Uterus (tissue), 4 donors: ENCODE data around the gene BCAM. TPM values are rescaled to one million over a fixed set of nuclear protein-coding genes. Genes with fewer than 3 reads are reported as not detected.

Experiments
- DNase-seq, 2 donors: peaks; one replicate each; pipeline ENCODE4 v3.0.0-alpha.2; 2019 to 2020
- H3K27ac ChIP-seq, 2 donors: fragments of 200-600 bp; sonication (generic); 1 replicate in 1 of 2; 2 replicates in 1 of 2; pipeline ENCODE4 v1.5.1; 2016 to 2018
- H3K27me3 ChIP-seq, 2 donors: fragments of 200-600 bp; sonication (generic); one replicate each; pipeline ENCODE4 v1.5.1; 2018 to 2019; ENCODE audit warnings: control low read depth in 1 of 2
- H3K36me3 ChIP-seq, 2 donors: fragments of 200-600 bp; sonication (generic); one replicate each; pipeline ENCODE4 v1.5.1; 2019; ENCODE audit warnings: control low read depth in 1 of 2
- H3K4me1 ChIP-seq, 2 donors: fragments of 200-600 bp; sonication (generic); one replicate each; pipeline ENCODE4 v1.5.1; 2018 to 2019; ENCODE audit warnings: control low read depth in 1 of 2
- H3K4me3 ChIP-seq, 2 donors: fragments of 200-600 bp; sonication (generic); 1 replicate in 1 of 2; 2 replicates in 1 of 2; pipeline ENCODE4 v1.5.1; 2018 to 2019; ENCODE audit warnings: mild to moderate bottlenecking in 1 of 2
- H3K9me3 ChIP-seq, 2 donors: fragments of 200-600 bp; sonication (generic); one replicate each; pipeline ENCODE4 v1.5.1; 2019; ENCODE audit warnings: control low read depth in 1 of 2
- CTCF ChIP-seq, 4 experiments: fragments of 200-600 bp in 2 of 4; fragments of 450-650 bp in 2 of 4; sonication (generic) in 2 of 4; IDR thresholded peaks; one replicate each; pipeline ENCODE4 v1.5.1; 2016 to 2019; ENCODE audit warnings: antibody characterized with exemption in 4 of 4, mild to moderate bottlenecking in 2 of 4, moderate library complexity in 1 of 4
- POLR2A ChIP-seq, 2 donors: fragments of 450-650 bp; IDR thresholded peaks; one replicate each; pipeline ENCODE4 v1.6.1; 2016; ENCODE audit warnings: antibody characterized with exemption in 2 of 2, mild to moderate bottlenecking in 1 of 2, moderate library complexity in 1 of 2
- intact Hi-C: fragments of 100-400 bp; cut with DNase I; formaldehyde crosslinking; loops from one replicate; pipeline ENCODE4 v1.15.1; 2023; ENCODE audit warnings: low total_unique reads
- total RNA-seq, 4 donors: library from RNA; depleted of rRNA in 3 of 4; stranded (reverse); fragments of >200 nt in 3 of 4; gene quantifications; one replicate each; pipeline versions ENCODE4 v1.1.0 to v1.2.4, GENCODE V29; 2014 to 2023
- donor health status: DM: yes; HTN: yes; CAD: no.

The BCAM gene
- total RNA-seq, 4 donors from 2014 or later: 3.8 to 171 (median 111) TPM

GRCh38 chr19:44841231-44841630 is 32.3 kb downstream of the BCAM start:
- Histone ChIP-seq H3K36me3 (no peaks in the 10 kb centered on the region), H3K9me3 (no peaks in the 10 kb centered on the region), H3K27me3 (no peaks in the 10 kb centered on the region), H3K4me3 (no peak overlapping the region), H3K4me1 (no peaks in the 10 kb centered on the region), H3K27ac (no peak overlapping the region)
- DNase-seq: no peak
- TF ChIP-seq POLR2A (IDR thresholded peaks at IDR 0.05) (no peak), CTCF (IDR thresholded peaks at IDR 0.05) (no peak)
- intact Hi-C loops: loop anchor here (5.0 to 10.0 kb wide), 2 partner anchors 39 to 116 kb away; no protein-coding TSS in a partner anchor

GRCh38 chr19:44845286-44845611 is 36.3 kb downstream of the BCAM start:
- no peak for TF ChIP-seq POLR2A (IDR thresholded peaks at IDR 0.05)
- Histone ChIP-seq H3K36me3 (no peaks in the 10 kb centered on the region), H3K4me1 (peaks cover under 1 to 8% of the 10 kb centered on the region in 2 donors), H3K9me3 (no peaks in the 10 kb centered on the region), H3K4me3 (peak overlapping the region; percentile 69 to 100), H3K27ac (peak overlapping the region; percentile 74 to 96), H3K27me3 (no peaks in the 10 kb centered on the region)
- intact Hi-C loops: loop anchor here (10.0 kb wide), 1 partner anchor 120 kb away; no protein-coding TSS in a partner anchor
- DNase-seq: peak in 1 of 2 donors; percentile 64

GRCh38 chr19:44845612-44846454 is 36.9 kb downstream of the BCAM start, which contains the start of gene NECTIN2:
Gene NECTIN2 (plus strand): TSS chr19:44846297. CDS start chr19:44846526, 229 bp downstream.
- Histone ChIP-seq H3K4me1 (peaks cover 3 to 12% of the 10 kb centered on the region in 2 donors), H3K4me3 (peak within 1 kb of the TSS; percentile 69 to 100), H3K36me3 (no peaks in the 10 kb centered on the region), H3K27ac (peak within 1 kb of the TSS; percentile 96 to 97), H3K27me3 (no peaks in the 10 kb centered on the region), H3K9me3 (no peaks in the 10 kb centered on the region)
- intact Hi-C loops: loop anchor here (10.0 kb wide), 1 partner anchor 121 kb away; no protein-coding TSS in a partner anchor
- TF ChIP-seq POLR2A (IDR thresholded peaks at IDR 0.05): peak; percentile 91 to 97
- peak; percentile 51 to 85 (median 80) for TF ChIP-seq CTCF (IDR thresholded peaks at IDR 0.05)
- DNase-seq: peak; percentile 100

GRCh38 chr19:44846455-44847143 is 37.7 kb downstream of the BCAM start:
- H3K4me1 ChIP-seq: peaks cover 3 to 12% of the 10 kb centered on the region in 2 donors

More at GRCh38 chr19:44846455-44847143, 37.7 kb downstream of the BCAM start:
- no peak for TF ChIP-seq POLR2A (IDR thresholded peaks at IDR 0.05)
- no peak for TF ChIP-seq CTCF (IDR thresholded peaks at IDR 0.05)
- intact Hi-C loops: loop anchor here (10.0 kb wide), 1 partner anchor 122 kb away; no protein-coding TSS in a partner anchor
- H3K36me3 ChIP-seq: no peaks in the 10 kb centered on the region
- H3K4me3 ChIP-seq: peak overlapping the region; percentile 69 to 100
- H3K27ac ChIP-seq: peak overlapping the region; percentile 96 to 97
- no peaks in the 10 kb centered on the region for H3K27me3 ChIP-seq
- H3K9me3 ChIP-seq: no peaks in the 10 kb centered on the region
- DNase-seq: peak; percentile 53 to 68
